Erythroblast (primary cell): ENCODE data around the gene ENPP7.

Experiments used
- GATA1 ChIP-seq: IDR thresholded peaks from 2 replicates; pipeline ENCODE4 v1.6.1; 2011; ENCODE audit warnings: low read depth, mild to moderate bottlenecking, control low read depth, low read length, moderate library complexity
- POLR2A ChIP-seq: IDR thresholded peaks from 2 replicates; pipeline ENCODE4 v1.6.1; 2011; ENCODE audit warnings: mild to moderate bottlenecking, low read length

- TF ChIP-seq POLR2A (no peak), GATA1 (no peak)
These were observed 7.9 kb downstream of the ENPP7 start for GRCh38 chr17:79738643-79739042.
